OCI-LY1 (cell line): ENCODE measurements around the gene DTWD1.

Experiments used
- H2AFZ ChIP-seq: fragments of 200-600 bp; sonication (generic), shearing (Covaris generic); 2 replicates; pipeline ENCODE4 v1.6.0; 2014; ENCODE audit warnings: antibody characterized with exemption, mild to moderate bottlenecking, low read length
- H3F3A ChIP-seq: fragments of 200-600 bp; sonication (generic), shearing (Covaris generic); 2 replicates; pipeline ENCODE4 v1.6.0; 2014; ENCODE audit warnings: mild to moderate bottlenecking, antibody characterized with exemption, low read length, moderate library complexity; ENCODE audit not compliant: insufficient read depth
- H3K27ac ChIP-seq: fragments of 200-600 bp; sonication (generic); 2 replicates; pipeline ENCODE4 v1.5.1; 2014; ENCODE audit warnings: low read length, mixed run types, mild to moderate bottlenecking, low read depth; ENCODE audit not compliant: poor library complexity, severe bottlenecking
- H3K27me3 ChIP-seq: fragments of 200-600 bp; sonication (generic); 2 replicates; pipeline ENCODE4 v1.6.0; 2014; ENCODE audit warnings: antibody characterized with exemption, mild to moderate bottlenecking, low read length, moderate library complexity; ENCODE audit not compliant: insufficient read depth
- H3K36me3 ChIP-seq: fragments of 200-600 bp; sonication (generic); 2 replicates; pipeline ENCODE4 v1.6.1; 2014; ENCODE audit warnings: mild to moderate bottlenecking, antibody characterized with exemption, low read length, moderate library complexity, mixed read lengths; ENCODE audit not compliant: insufficient read depth
- H3K4me1 ChIP-seq: fragments of 200-600 bp; sonication (generic); 2 replicates; pipeline ENCODE4 v1.5.1; 2014; ENCODE audit warnings: mild to moderate bottlenecking, low read length, moderate library complexity; ENCODE audit not compliant: insufficient read depth, severe bottlenecking
- H3K4me2 ChIP-seq: fragments of 200-600 bp; sonication (generic), shearing (Covaris generic); 2 replicates; pipeline ENCODE4 v1.6.1; 2014; ENCODE audit warnings: low read length
- H3K4me3 ChIP-seq: fragments of 200-600 bp; sonication (generic); 2 replicates; pipeline ENCODE4 v1.5.1; 2014; ENCODE audit warnings: low read length, low read depth, mild to moderate bottlenecking, mixed read lengths; ENCODE audit not compliant: poor library complexity, severe bottlenecking
- H3K79me2 ChIP-seq: fragments of 200-600 bp; shearing (Covaris generic); 2 replicates; pipeline ENCODE4 v1.6.1; 2016; ENCODE audit warnings: mixed run types, low read length, mixed read lengths; ENCODE audit not compliant: insufficient read depth
- H3K9ac ChIP-seq: fragments of 200-600 bp; sonication (generic), shearing (Covaris generic); 2 replicates; pipeline ENCODE4 v1.6.1; 2014; ENCODE audit warnings: mild to moderate bottlenecking, low read length, mixed read lengths
- H3K9me2 ChIP-seq: fragments of 200-600 bp; sonication (generic), shearing (Covaris generic); 2 replicates; pipeline ENCODE4 v1.6.1; 2014; ENCODE audit warnings: low read depth, mild to moderate bottlenecking, low read length, mixed read lengths
- H3K9me3 ChIP-seq: fragments of 200-600 bp; shearing (Covaris generic); 2 replicates; pipeline ENCODE4 v1.6.1; 2014; ENCODE audit warnings: low read length, mixed read lengths
- H4K20me1 ChIP-seq: fragments of 200-600 bp; sonication (generic), shearing (Covaris generic); 2 replicates; pipeline ENCODE4 v1.6.0; 2016; ENCODE audit warnings: mild to moderate bottlenecking, low read length; ENCODE audit not compliant: insufficient read depth
- CTCF ChIP-seq: fragments of 200-600 bp; sonication (generic), shearing (Covaris generic); IDR thresholded peaks from 2 replicates; pipeline ENCODE4 v1.5.1; 2017; ENCODE audit warnings: mild to moderate bottlenecking, antibody characterized with exemption, low read length, moderate library complexity, mixed read lengths
- EZH2 ChIP-seq: fragments of 200-600 bp; sonication (generic), shearing (Covaris generic); IDR thresholded peaks from 2 replicates; pipeline ENCODE4 v1.8.0; 2017; ENCODE audit warnings: borderline replicate concordance, mixed run types, mild to moderate bottlenecking, antibody characterized with exemption, low read length, moderate library complexity, mixed read lengths

The DTWD1 gene

GRCh38 chr15:49604625-49605409, 16.0 kb upstream of the DTWD1 start:
- Histone ChIP-seq H3K27ac (no peak overlapping the region), H3K4me2 (no peak overlapping the region), H4K20me1 (no peaks in the 10 kb centered on the region), H3K9me2 (no peaks in the 10 kb centered on the region), H3K4me3 (no peak overlapping the region), H3K79me2 (no peaks in the 10 kb centered on the region), H3F3A (no peaks in the 10 kb centered on the region), H3K4me1 (no peaks in the 10 kb centered on the region), H2AFZ (no peak overlapping the region), H3K36me3 (no peaks in the 10 kb centered on the region), H3K9me3 (peaks cover 2% of the 10 kb centered on the region; the same call in 1 of the 2 replicates), H3K9ac (no peak overlapping the region), H3K27me3 (no peaks in the 10 kb centered on the region)
- TF ChIP-seq EZH2 (no peak), CTCF (no peak)

- Histone ChIP-seq H3K27me3 (no peaks in the 10 kb centered on the region), H3F3A (no peaks in the 10 kb centered on the region), H3K9me2 (no peaks in the 10 kb centered on the region), H3K4me2 (no peak overlapping the region), H3K36me3 (no peaks in the 10 kb centered on the region), H3K4me3 (no peak overlapping the region), H3K27ac (no peak overlapping the region), H3K9me3 (peaks cover 2% of the 10 kb centered on the region; the same call in 1 of the 2 replicates), H3K4me1 (no peaks in the 10 kb centered on the region), H3K79me2 (no peaks in the 10 kb centered on the region), H3K9ac (no peak overlapping the region), H4K20me1 (no peaks in the 10 kb centered on the region), H2AFZ (no peak overlapping the region)
- TF ChIP-seq EZH2 (no peak), CTCF (no peak)
Observed at GRCh38 chr15:49605588-49605987, 15.3 kb upstream of the DTWD1 start.

GRCh38 chr15:49606594-49606993, 14.3 kb upstream of the DTWD1 start:
- H3K9ac ChIP-seq = no peak overlapping the region
- H3K27ac ChIP-seq = no peak overlapping the region
- no peak overlapping the region for H3K4me3 ChIP-seq
- no peaks in the 10 kb centered on the region for H3K79me2 ChIP-seq
- H3K27me3 ChIP-seq = no peaks in the 10 kb centered on the region
- peaks cover 2% of the 10 kb centered on the region; the same call in 1 of the 2 replicates for H3K9me3 ChIP-seq
- no peaks in the 10 kb centered on the region for H3K36me3 ChIP-seq
- TF ChIP-seq EZH2 (no peak), CTCF (no peak)
- no peaks in the 10 kb centered on the region for H3K4me1 ChIP-seq
- no peaks in the 10 kb centered on the region for H4K20me1 ChIP-seq
- H3K9me2 ChIP-seq = no peaks in the 10 kb centered on the region
- no peak overlapping the region for H2AFZ ChIP-seq
- no peaks in the 10 kb centered on the region for H3F3A ChIP-seq
- H3K4me2 ChIP-seq = no peak overlapping the region
